VCaP (cell line): ENCODE results near the gene AMN.

Experiments
- H3K27ac ChIP-seq: fragments of 450-650 bp; 2 replicates; pipeline ENCODE4 v1.5.1; 2017
- CTCF ChIP-seq: fragments of 450-650 bp; conservative IDR thresholded peaks from 2 replicates; pipeline ENCODE4 v1.5.1; 2017; ENCODE audit warnings: mild to moderate bottlenecking, moderate library complexity

Gene AMN

GRCh38 chr14:102909911-102910310, 12.6 kb upstream of the AMN start:
- no peak overlapping the region for H3K27ac ChIP-seq
- no peak for TF ChIP-seq CTCF

GRCh38 chr14:102910442-102910841, 12.0 kb upstream of the AMN start:
- no peak overlapping the region for H3K27ac ChIP-seq
- no peak for TF ChIP-seq CTCF

GRCh38 chr14:102911541-102911951, 10.9 kb upstream of the AMN start:
- no peak overlapping the region for H3K27ac ChIP-seq
- TF ChIP-seq CTCF: no peak

GRCh38 chr14:102911991-102912761, 10.3 kb upstream of the AMN start:
- no peak for TF ChIP-seq CTCF
- no peak overlapping the region for H3K27ac ChIP-seq

- no peak for TF ChIP-seq CTCF
- no peak overlapping the region for H3K27ac ChIP-seq
These were observed 8.9 kb upstream of the AMN start for GRCh38 chr14:102913341-102914211.

GRCh38 chr14:102914474-102915291, 7.8 kb upstream of the AMN start:
- no peak for TF ChIP-seq CTCF
- H3K27ac ChIP-seq: no peak overlapping the region
